K562 (cell line): Measurements from ENCODE around the gene CIAO3. TPM values are rescaled to one million over a fixed set of nuclear protein-coding genes. Genes with fewer than 3 reads are reported as not detected.

Experiments used
- C11orf30 ChIP-seq: fragments of 450-650 bp; IDR thresholded peaks from 2 replicates; pipeline ENCODE4 v1.6.1; 2016; ENCODE audit warnings: low read depth, mild to moderate bottlenecking
- E2F1 ChIP-seq: sonication (generic); formaldehyde crosslinking; IDR thresholded peaks from 2 replicates; pipeline ENCODE4 v1.8.1; 2023; ENCODE audit warnings: mild to moderate bottlenecking, missing genetic modification reagents, moderate library complexity
- E2F6 ChIP-seq, 2 experiments: IDR thresholded peaks; 2 replicates each; pipeline ENCODE4 v1.6.1; 2011; ENCODE audit warnings: borderline replicate concordance in 1 of 2, control low read depth in 1 of 2, low read depth in 1 of 2, low read length in 1 of 2, mild to moderate bottlenecking in 1 of 2, mixed read lengths in 1 of 2, moderate library complexity in 1 of 2; ENCODE audit not compliant: insufficient read depth in 1 of 2, insufficient read length in 1 of 2, poor library complexity in 1 of 2, severe bottlenecking in 1 of 2; ENCODE audit errors: extremely low read depth in 1 of 2
- ETV6 ChIP-seq, 3 experiments: fragments of 150-350 bp in 1 of 3; sonication (generic) in 1 of 3; formaldehyde crosslinking in 1 of 3; IDR thresholded peaks; 2 replicates each; pipeline versions ENCODE4 v1.6.1 to v1.8.0; 2014 to 2022; ENCODE audit warnings: borderline replicate concordance in 2 of 3, low read depth in 2 of 3, antibody characterized with exemption in 1 of 3, low read length in 1 of 3, mild to moderate bottlenecking in 1 of 3, missing genetic modification reagents in 1 of 3
- HDAC8 ChIP-seq: fragments of 450-650 bp; IDR thresholded peaks from 2 replicates; pipeline ENCODE4 v1.6.1; 2016; ENCODE audit warnings: mild to moderate bottlenecking, missing genetic modification characterization, moderate library complexity, missing compliant biosample characterization
- HMBOX1 ChIP-seq: sonication (generic); IDR thresholded peaks from 2 replicates; pipeline ENCODE4 v1.6.1; 2016
- KAT7 ChIP-seq: sonication (generic); formaldehyde crosslinking; IDR thresholded peaks from 2 replicates; pipeline ENCODE4 v1.8.0; 2022; ENCODE audit warnings: missing genetic modification reagents, mild to moderate bottlenecking, borderline replicate concordance
- KDM4B ChIP-seq, 2 experiments: fragments of 450-650 bp in 1 of 2; sonication (generic) in 1 of 2; IDR thresholded peaks; 2 replicates each; pipeline ENCODE4 v1.6.1; 2016 to 2017; ENCODE audit warnings: borderline replicate concordance in 2 of 2, antibody characterized with exemption in 1 of 2, low read depth in 1 of 2, mild to moderate bottlenecking in 1 of 2
- NR1H2 ChIP-seq: sonication (generic); formaldehyde crosslinking; IDR thresholded peaks from 2 replicates; pipeline ENCODE4 v1.4.0; 2020; ENCODE audit warnings: mild to moderate bottlenecking, missing genetic modification reagents
- POLR2A ChIP-seq: fragments of 450-650 bp; conservative IDR thresholded peaks from 2 replicates; pipeline ENCODE4 v1.6.1; 2016
- POLR2B ChIP-seq: fragments of 450-650 bp; IDR thresholded peaks from 2 replicates; pipeline ENCODE4 v1.6.1; 2018; ENCODE audit warnings: low read depth; ENCODE audit not compliant: partially characterized antibody
- POLR3A ChIP-seq: IDR thresholded peaks from 2 replicates; pipeline ENCODE4 v1.6.1; 2011; ENCODE audit warnings: borderline replicate concordance, mild to moderate bottlenecking, moderate library complexity; ENCODE audit not compliant: insufficient read length, insufficient read depth; ENCODE audit errors: extremely low read depth
- SIN3B ChIP-seq: fragments of 450-650 bp; IDR thresholded peaks from 2 replicates; pipeline ENCODE4 v1.6.1; 2017; ENCODE audit warnings: low read depth, mild to moderate bottlenecking, moderate library complexity
- ZFP1 ChIP-seq: fragments of 450-650 bp; formaldehyde crosslinking; IDR thresholded peaks from 2 replicates; pipeline ENCODE4 v1.4.0; 2020; ENCODE audit warnings: mild to moderate bottlenecking, mixed read lengths
- ZNF609 ChIP-seq: sonication (generic); formaldehyde crosslinking; IDR thresholded peaks from 2 replicates; pipeline ENCODE4 v1.8.1; 2023; ENCODE audit warnings: missing genetic modification reagents, mild to moderate bottlenecking, borderline replicate concordance
- polyA plus RNA-seq, 8 experiments: library from polyadenylated mRNA; depleted of rRNA in 4 of 8; stranded (reverse) in 5 of 8; unstranded in 3 of 8; fragments of >200 nt; fragmentation: Nextera tagmentation in 2 of 8; fragmentation: Illumina TruSeq in 1 of 8; extraction: Ambion mirVana in 2 of 8; extraction: Trizol in 1 of 8; gene quantifications; 2 replicates each; pipeline versions ENCODE4 v1.2.1 to v1.2.3, GENCODE V29; 2011 to 2014; ENCODE audit warnings: inconsistent platforms in 1 of 8, missing spikeins in 1 of 8
- total RNA-seq, 7 experiments: library from RNA; depleted of rRNA in 6 of 7; stranded (reverse); fragments of >200 nt in 6 of 7; fragmentation: Illumina TruSeq in 2 of 7; extraction: Trizol in 2 of 7; gene quantifications; 2 replicates each; pipeline versions ENCODE4 v1.2.1 to v1.2.3, GENCODE V29; 2011 to 2021; ENCODE audit warnings: low replicate concordance in 1 of 7

CIAO3 gene
- total and polyA plus RNA-seq, 9 of the 15 experiments (the other 6 are each of a cell fraction or from before 2014, with no cell fraction given) = 2.2 to 35.6 (median 18.7) TPM

GRCh38 chr16:720990-721764 is 19.6 kb downstream of the CIAO3 start, which contains the start of gene ANTKMT (continued):
- no peak for TF ChIP-seq ZFP1
- TF ChIP-seq HMBOX1 = no peak
- peak; percentile 98 to 99 for TF ChIP-seq E2F6 (IDR thresholded peaks at IDR 0.05; ENCODE audit: borderline replicate concordance in 1 of 2, extremely low read depth in 1 of 2, insufficient read depth in 1 of 2, insufficient read length in 1 of 2, low read depth in 1 of 2, low read length in 1 of 2, poor library complexity in 1 of 2, severe bottlenecking in 1 of 2)
- no peak for TF ChIP-seq ETV6 (IDR thresholded peaks at IDR 0.05; ENCODE audit: borderline replicate concordance in 1 of 2, low read depth in 2 of 2, low read length in 1 of 2)
- 0 out of 2 replicates have a peak, but pooled peaks have one; percentile 9 for TF ChIP-seq ETV6 (CRISPR knock-in tag; IDR thresholded peaks at IDR 0.05; ENCODE audit: borderline replicate concordance)
- no peak for TF ChIP-seq POLR3A
- TF ChIP-seq NR1H2 = no peak
- TF ChIP-seq POLR2A = peak; percentile 76
- TF ChIP-seq POLR2B = peak; percentile 25
- peak; percentile 89; the same call in 1 of the 2 replicates for TF ChIP-seq C11orf30
- 0 out of 2 replicates have a peak, but pooled peaks have one; percentile 42 for TF ChIP-seq HDAC8
- 0 out of 4 replicates have a peak, but pooled peaks of 1 of the 2 experiments have one; percentile 15 for TF ChIP-seq KDM4B (IDR thresholded peaks at IDR 0.05; ENCODE audit: borderline replicate concordance in 2 of 2, low read depth in 1 of 2)
- TF ChIP-seq E2F1 = no peak
- 0 out of 2 replicates have a peak, but pooled peaks have one; percentile 28 for TF ChIP-seq KAT7 (CRISPR knock-in tag)
- TF ChIP-seq ZNF609 (CRISPR knock-in tag) = peak; percentile 75; the same call in 1 of the 2 replicates
- peak; percentile 99 for TF ChIP-seq SIN3B
